ENCODE results near the gene RDH14.

GRCh38 chr2:18599509-18600254, 39.2 kb upstream of the RDH14 start:
- TF ChIP-seq, protein P1, sequence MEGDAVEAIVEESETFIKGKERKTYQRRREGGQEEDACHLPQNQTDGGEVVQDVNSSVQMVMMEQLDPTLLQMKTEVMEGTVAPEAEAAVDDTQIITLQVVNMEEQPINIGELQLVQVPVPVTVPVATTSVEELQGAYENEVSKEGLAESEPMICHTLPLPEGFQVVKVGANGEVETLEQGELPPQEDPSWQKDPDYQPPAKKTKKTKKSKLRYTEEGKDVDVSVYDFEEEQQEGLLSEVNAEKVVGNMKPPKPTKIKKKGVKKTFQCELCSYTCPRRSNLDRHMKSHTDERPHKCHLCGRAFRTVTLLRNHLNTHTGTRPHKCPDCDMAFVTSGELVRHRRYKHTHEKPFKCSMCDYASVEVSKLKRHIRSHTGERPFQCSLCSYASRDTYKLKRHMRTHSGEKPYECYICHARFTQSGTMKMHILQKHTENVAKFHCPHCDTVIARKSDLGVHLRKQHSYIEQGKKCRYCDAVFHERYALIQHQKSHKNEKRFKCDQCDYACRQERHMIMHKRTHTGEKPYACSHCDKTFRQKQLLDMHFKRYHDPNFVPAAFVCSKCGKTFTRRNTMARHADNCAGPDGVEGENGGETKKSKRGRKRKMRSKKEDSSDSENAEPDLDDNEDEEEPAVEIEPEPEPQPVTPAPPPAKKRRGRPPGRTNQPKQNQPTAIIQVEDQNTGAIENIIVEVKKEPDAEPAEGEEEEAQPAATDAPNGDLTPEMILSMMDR (IDR thresholded peaks at IDR 0.05), result no peak
- no peak for TF ChIP-seq POLR2A (IDR thresholded peaks at IDR 0.05)
